Spleen (tissue), 11 donors: ENCODE measurements around the gene GALNT18. TPM values are rescaled to one million over a fixed set of nuclear protein-coding genes. Genes with fewer than 3 reads are reported as not detected.

Experiments used
- DNase-seq: peaks from one replicate; pipeline ENCODE4 v3.0.0-alpha.2; 2020
- H3K27ac ChIP-seq, 8 donors: fragments of 200-600 bp; sonication (generic) in 7 of 8; 1 replicate in 4 of 8; 2 replicates in 4 of 8; pipeline versions ENCODE4 v1.5.0 to v1.8.0; 2016 to 2021; ENCODE audit warnings: inconsistent platforms in 4 of 8, mild to moderate bottlenecking in 4 of 8, moderate library complexity in 1 of 8
- H3K27me3 ChIP-seq, 7 donors: fragments of 200-600 bp; sonication (generic) in 6 of 7; replicated peaks in 1 of 7; 1 replicate in 4 of 7; 2 replicates in 3 of 7; pipeline versions ENCODE4 v1.5.0 to v1.8.0; 2016 to 2021; ENCODE audit warnings: inconsistent platforms in 3 of 7, mild to moderate bottlenecking in 1 of 7
- H3K36me3 ChIP-seq, 6 donors: fragments of 200-600 bp; sonication (generic) in 5 of 6; 1 replicate in 4 of 6; 2 replicates in 2 of 6; pipeline versions ENCODE4 v1.5.0 to v1.8.0; 2016 to 2021; ENCODE audit warnings: inconsistent platforms in 2 of 6
- H3K4me1 ChIP-seq, 6 donors: fragments of 200-600 bp; sonication (generic) in 5 of 6; 1 replicate in 3 of 6; 2 replicates in 3 of 6; pipeline versions ENCODE4 v1.5.0 to v1.8.0; 2016 to 2021; ENCODE audit warnings: inconsistent platforms in 3 of 6
- H3K4me3 ChIP-seq, 8 donors: fragments of 200-600 bp; sonication (generic) in 7 of 8; 1 replicate in 4 of 8; 2 replicates in 4 of 8; pipeline versions ENCODE4 v1.5.0 to v1.8.0; 2016 to 2021; ENCODE audit warnings: inconsistent platforms in 4 of 8, mild to moderate bottlenecking in 4 of 8, moderate library complexity in 2 of 8
- H3K9me3 ChIP-seq, 8 donors: fragments of 200-600 bp; sonication (generic) in 7 of 8; 1 replicate in 4 of 8; 2 replicates in 4 of 8; pipeline versions ENCODE4 v1.5.0 to v1.8.0; 2016 to 2021; ENCODE audit warnings: inconsistent platforms in 4 of 8
- POLR2A ChIP-seq, 3 donors: fragments of 450-650 bp; IDR thresholded peaks; one replicate each; pipeline ENCODE4 v1.5.1; 2017; ENCODE audit warnings: antibody characterized with exemption in 3 of 3, mild to moderate bottlenecking in 1 of 3
- POLR2AphosphoS5 ChIP-seq, 3 donors: sonication (generic); formaldehyde crosslinking; IDR thresholded peaks; one replicate each; pipeline ENCODE4 v1.5.1; 2017; ENCODE audit warnings: antibody characterized with exemption in 3 of 3
- WGBS, 5 donors: extraction: QIAGEN DNeasy Blood & Tissue Kit in 3 of 5; methylation state at CpG; one replicate each; pipeline versions ENCODE4 v1.1.5 to v1.1.7; 2013 to 2018; 5-methylcytosine and 5-hydroxymethylcytosine counted together
- intact Hi-C: fragments of 100-400 bp; cut with DNase I; formaldehyde crosslinking; loops from one replicate; pipeline ENCODE4 v1.15.0; 2023; ENCODE audit warnings: low total_unique reads
- polyA plus RNA-seq, 3 donors: library from polyadenylated mRNA; stranded (reverse); fragments of 200-250 nt; gene quantifications; one replicate each; pipeline ENCODE4 v1.2.1, GENCODE V29; 2013
- total RNA-seq, 7 donors: library from RNA; depleted of rRNA in 3 of 7; stranded (reverse); fragments of >200 nt in 3 of 7; fragmentation: NEBNext Ultra II Directional in 4 of 7; extraction: Animal tissue kit (Norgen Biotek cat#: 25700) in 4 of 7; gene quantifications; one replicate each; pipeline versions ENCODE4 v1.1.0 to v1.2.1, GENCODE V29; 2016 to 2021
- TF ChIP-seq, protein P1 (sequence below), 11 experiments: fragments of 200-600 bp in 7 of 11; fragments of 450-650 bp in 4 of 11; sonication (generic) in 4 of 11; IDR thresholded peaks in 8 of 11; conservative IDR thresholded peaks in 3 of 11; 1 replicate in 7 of 11; 2 replicates in 4 of 11; pipeline versions ENCODE4 v1.4.0 to v1.8.0; 2016 to 2021; ENCODE audit warnings: antibody characterized with exemption in 11 of 11, inconsistent platforms in 4 of 11, mild to moderate bottlenecking in 1 of 11
- donor health status: healthy with polysubstance abuse.
- donor health status: DM: no; HTN: no; CAD: no; lungs with moderate emphysema.
- donor health status: DM: no; HTN: no; CAD: no.
- donor health status: Bipolar disorder and iron deficiency.
- donor health status: healthy.
- donor health status: DM: no; HTN: no; CAD: no.
- donor health status: DM: yes; HTN: yes; CAD: no.

Gene GALNT18
- total and polyA plus RNA-seq, 10 donors = 0.87 to 6.9 (median 3.9) TPM

DNA sequence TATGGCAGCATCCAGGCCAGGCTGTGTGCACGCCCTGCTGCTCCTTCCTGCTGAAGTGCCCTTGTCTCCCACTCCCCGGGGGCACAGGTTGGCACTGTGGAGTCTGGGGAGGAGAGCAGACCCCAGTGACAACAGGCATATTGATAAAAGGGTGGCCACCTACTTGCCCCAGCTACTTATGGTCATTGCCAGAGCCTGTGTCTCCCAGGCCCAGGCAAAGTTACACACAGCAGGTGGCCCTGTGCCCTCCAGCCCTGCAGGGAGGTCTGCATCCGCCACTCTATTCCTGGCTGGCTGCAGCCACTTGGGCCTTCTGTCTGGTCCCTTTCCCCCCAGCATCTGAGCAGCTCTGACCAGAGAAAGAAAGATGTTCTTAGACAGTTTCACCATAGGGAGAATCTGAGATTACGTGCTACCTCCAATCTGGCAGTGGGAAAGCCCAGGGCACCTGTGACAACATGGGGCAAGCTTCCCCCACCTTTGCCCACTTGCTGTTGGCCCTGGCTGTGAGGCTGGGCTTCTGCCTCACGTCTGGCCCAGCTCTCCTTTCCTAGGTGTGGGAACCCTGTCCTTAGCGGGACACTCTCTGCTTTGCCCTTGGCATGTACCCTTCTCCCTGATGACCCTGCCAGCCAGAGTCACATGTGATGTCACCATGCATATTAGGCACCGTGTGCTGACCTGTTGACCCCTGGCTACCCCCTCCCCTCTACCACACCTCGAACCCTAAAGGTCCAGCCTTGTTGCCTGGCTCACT, 243.4 kb downstream of the GALNT18 start:
- intact Hi-C loops = no loop called here
- H3K4me1 ChIP-seq = no peaks in the 10 kb centered on the region
- H3K9me3 ChIP-seq = no peaks in the 10 kb centered on the region
- WGBS, 5 donors = 80 to 90% (median 86%) methylated on average over 6 to 8 of the region's 8 CpGs
- no peak for TF ChIP-seq POLR2AphosphoS5 (IDR thresholded peaks at IDR 0.05)
- TF ChIP-seq, protein P1, sequence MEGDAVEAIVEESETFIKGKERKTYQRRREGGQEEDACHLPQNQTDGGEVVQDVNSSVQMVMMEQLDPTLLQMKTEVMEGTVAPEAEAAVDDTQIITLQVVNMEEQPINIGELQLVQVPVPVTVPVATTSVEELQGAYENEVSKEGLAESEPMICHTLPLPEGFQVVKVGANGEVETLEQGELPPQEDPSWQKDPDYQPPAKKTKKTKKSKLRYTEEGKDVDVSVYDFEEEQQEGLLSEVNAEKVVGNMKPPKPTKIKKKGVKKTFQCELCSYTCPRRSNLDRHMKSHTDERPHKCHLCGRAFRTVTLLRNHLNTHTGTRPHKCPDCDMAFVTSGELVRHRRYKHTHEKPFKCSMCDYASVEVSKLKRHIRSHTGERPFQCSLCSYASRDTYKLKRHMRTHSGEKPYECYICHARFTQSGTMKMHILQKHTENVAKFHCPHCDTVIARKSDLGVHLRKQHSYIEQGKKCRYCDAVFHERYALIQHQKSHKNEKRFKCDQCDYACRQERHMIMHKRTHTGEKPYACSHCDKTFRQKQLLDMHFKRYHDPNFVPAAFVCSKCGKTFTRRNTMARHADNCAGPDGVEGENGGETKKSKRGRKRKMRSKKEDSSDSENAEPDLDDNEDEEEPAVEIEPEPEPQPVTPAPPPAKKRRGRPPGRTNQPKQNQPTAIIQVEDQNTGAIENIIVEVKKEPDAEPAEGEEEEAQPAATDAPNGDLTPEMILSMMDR (IDR thresholded peaks at IDR 0.05 in 8 of 11, conservative IDR thresholded peaks at IDR 0.05 in 3 of 11) = no peak
- TF ChIP-seq POLR2A (IDR thresholded peaks at IDR 0.05) = no peak
- no peaks in the 10 kb centered on the region for H3K27me3 ChIP-seq
- no peaks in the 10 kb centered on the region for H3K36me3 ChIP-seq
- H3K4me3 ChIP-seq = no peak overlapping the region
- no peak overlapping the region for H3K27ac ChIP-seq
- no peak for DNase-seq

DNA sequence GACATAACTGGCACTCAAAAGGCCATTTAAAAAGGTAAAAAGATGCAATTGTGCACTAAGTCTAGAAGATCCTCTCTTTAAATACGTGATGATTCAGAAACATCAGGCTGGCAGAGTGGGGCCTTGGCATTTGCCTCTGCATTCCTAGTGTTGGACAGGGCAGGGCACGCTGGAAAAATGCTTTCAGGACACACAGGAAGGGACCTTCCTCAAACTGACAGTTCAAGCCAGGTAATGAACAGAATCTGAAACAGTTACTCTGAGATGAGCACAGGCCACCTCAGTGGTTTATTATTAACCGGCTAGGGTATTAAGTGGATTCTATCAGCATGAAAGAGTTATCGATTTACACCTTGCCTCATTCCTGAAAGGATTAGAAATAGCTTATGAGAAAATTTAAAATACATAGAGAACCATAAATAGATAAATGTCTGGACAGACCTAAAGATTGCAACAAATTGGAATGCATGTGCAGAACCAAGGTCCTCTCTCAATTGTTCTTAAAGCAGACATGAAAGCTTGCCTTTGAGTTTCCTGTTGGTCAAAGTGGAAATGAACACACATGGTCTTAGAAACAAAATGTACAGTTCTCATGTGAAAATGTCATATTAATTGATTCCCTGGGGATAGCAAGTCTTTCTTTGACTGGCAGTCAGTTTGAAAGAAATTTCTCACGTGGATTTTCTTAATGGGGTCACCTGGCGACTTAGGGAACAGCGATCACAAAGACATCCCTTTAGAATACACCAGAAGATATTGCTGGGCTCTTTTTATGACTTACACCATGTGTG, 247.3 kb downstream of the GALNT18 start:
- no peaks in the 10 kb centered on the region for H3K4me1 ChIP-seq
- no peak for DNase-seq
- no peak overlapping the region for H3K27ac ChIP-seq
- H3K9me3 ChIP-seq = no peaks in the 10 kb centered on the region
- intact Hi-C loops = no loop called here
- H3K4me3 ChIP-seq = no peak overlapping the region
- no peaks in the 10 kb centered on the region for H3K27me3 ChIP-seq
- TF ChIP-seq, protein P1 (IDR thresholded peaks at IDR 0.05 in 8 of 11, conservative IDR thresholded peaks at IDR 0.05 in 3 of 11) = no peak
- TF ChIP-seq POLR2AphosphoS5 (IDR thresholded peaks at IDR 0.05) = no peak
- no peak for TF ChIP-seq POLR2A (IDR thresholded peaks at IDR 0.05)
- 87 to 93% (median 88%) methylated on average over 7 of the region's 7 CpGs for WGBS, 5 donors
- H3K36me3 ChIP-seq = no peaks in the 10 kb centered on the region

DNA sequence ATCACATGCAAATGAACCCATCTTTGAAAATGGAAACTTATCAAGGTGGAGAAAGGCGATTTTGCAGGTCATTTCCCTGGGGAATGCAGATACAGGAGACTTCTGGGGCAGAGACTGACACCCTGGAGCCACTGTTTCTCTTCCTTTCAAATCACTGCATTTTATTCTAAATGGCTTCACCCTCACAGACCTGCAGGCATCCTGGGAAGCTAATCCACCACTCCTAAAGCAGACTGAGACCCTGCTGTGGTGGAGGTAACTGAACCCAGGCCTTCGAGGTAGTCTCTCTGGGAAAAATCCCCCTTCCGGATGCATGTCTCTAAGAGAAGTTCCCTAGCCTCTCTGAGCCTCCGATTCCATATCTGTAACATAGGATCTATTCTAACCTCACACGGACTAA, 247.9 kb downstream of the GALNT18 start:
- TF ChIP-seq, protein P1 (IDR thresholded peaks at IDR 0.05 in 8 of 11, conservative IDR thresholded peaks at IDR 0.05 in 3 of 11) = no peak
- TF ChIP-seq POLR2AphosphoS5 (IDR thresholded peaks at IDR 0.05) (no peak), POLR2A (IDR thresholded peaks at IDR 0.05) (no peak)
- Histone ChIP-seq H3K4me1 (no peaks in the 10 kb centered on the region), H3K9me3 (peaks cover 0 to 2% (median 0%) of the 10 kb centered on the region in 8 donors), H3K27me3 (no peaks in the 10 kb centered on the region), H3K27ac (no peak overlapping the region), H3K36me3 (no peaks in the 10 kb centered on the region), H3K4me3 (no peak overlapping the region)
- intact Hi-C loops = no loop called here
- no peak for DNase-seq
- 75 to 84% (median 78%) methylated on average over 5 of the region's 5 CpGs for WGBS, 5 donors

DNA sequence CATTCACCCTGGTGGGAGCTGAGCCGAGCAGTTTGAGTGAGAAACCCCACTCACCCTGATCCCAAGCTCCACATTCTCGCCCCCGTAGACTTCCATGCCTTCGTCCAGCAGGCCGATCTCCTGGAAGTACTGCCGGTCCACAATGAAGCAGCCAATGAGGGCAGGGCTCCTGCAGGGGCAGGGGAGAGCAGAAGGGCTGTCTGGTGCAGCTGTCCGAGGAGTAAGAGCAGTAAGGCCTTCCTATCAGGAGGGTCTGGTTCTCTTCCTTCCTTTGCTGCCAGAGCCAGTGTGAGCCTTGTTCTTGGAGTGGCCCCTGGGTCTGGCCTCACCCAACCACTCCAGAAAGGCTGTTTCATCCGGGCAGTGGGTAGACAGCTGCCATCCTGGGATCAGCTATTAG, 249.3 kb downstream of the GALNT18 start:
- H3K27ac ChIP-seq = no peak overlapping the region
- H3K36me3 ChIP-seq = no peaks in the 10 kb centered on the region
- H3K27me3 ChIP-seq = no peaks in the 10 kb centered on the region
- 85 to 92% (median 89%) methylated on average over 8 of the region's 8 CpGs for WGBS, 5 donors
- intact Hi-C loops = no loop called here
- no peak overlapping the region for H3K4me3 ChIP-seq
- no peak for TF ChIP-seq POLR2AphosphoS5 (IDR thresholded peaks at IDR 0.05)
- TF ChIP-seq POLR2A (IDR thresholded peaks at IDR 0.05) = no peak
- TF ChIP-seq, protein P1 (IDR thresholded peaks at IDR 0.05 in 8 of 11, conservative IDR thresholded peaks at IDR 0.05 in 3 of 11) = no peak
- DNase-seq = no peak
- peaks cover 0 to 17% (median 10%) of the 10 kb centered on the region in 8 donors for H3K9me3 ChIP-seq
- no peaks in the 10 kb centered on the region for H3K4me1 ChIP-seq
